Lower leg skin (tissue), 4 donors: Measurements from ENCODE around the gene RABEP2. TPM values are rescaled to one million over a fixed set of nuclear protein-coding genes. Genes with fewer than 3 reads are reported as not detected.
"Not testable (repeated sequence)": the region's sequence is repeated elsewhere in the genome, so short reads cannot be mapped to it uniquely, and the experiment has no call there.

Source experiments
- DNase-seq, 2 donors: peaks; one replicate each; pipeline ENCODE4 v3.0.0-alpha.2; 2019; ENCODE audit warnings: low spot score in 2 of 2
- H3K4me3 ChIP-seq: fragments of 200-600 bp; sonication (generic); 2 replicates; pipeline ENCODE4 v1.5.1; 2017; ENCODE audit warnings: mild to moderate bottlenecking, low read depth; ENCODE audit not compliant: poor library complexity, severe bottlenecking
- CTCF ChIP-seq, 3 donors: fragments of 450-650 bp; IDR thresholded peaks; one replicate each; pipeline ENCODE4 v1.5.1; 2016; ENCODE audit warnings: antibody characterized with exemption in 3 of 3, mild to moderate bottlenecking in 3 of 3, moderate library complexity in 2 of 3
- POLR2A ChIP-seq, 2 donors: fragments of 450-650 bp; IDR thresholded peaks; one replicate each; pipeline ENCODE4 v1.6.1; 2016 to 2017; ENCODE audit warnings: antibody characterized with exemption in 2 of 2, mild to moderate bottlenecking in 1 of 2, moderate library complexity in 1 of 2
- WGBS, 2 donors: methylation state at CpG; one replicate each; pipeline ENCODE4 v1.1.5; 2018; 5-methylcytosine and 5-hydroxymethylcytosine counted together
- intact Hi-C: fragments of 100-400 bp; cut with DNase I; formaldehyde crosslinking; loops from one replicate; pipeline ENCODE4 v1.15.0; 2023; ENCODE audit warnings: low total_unique reads
- total RNA-seq, 4 donors: library from RNA; depleted of rRNA; stranded (reverse); fragments of >200 nt; gene quantifications; one replicate each; pipeline ENCODE4 v1.1.0, GENCODE V29; 2016

RABEP2 gene
- total RNA-seq, 4 donors from 2014 or later = 80.7 to 124 (median 94.9) TPM

- TF ChIP-seq CTCF (IDR thresholded peaks at IDR 0.05) = no peak
- no peak for DNase-seq
- intact Hi-C loops = loop anchor here (5.0 kb wide), 1 partner anchor 69 kb away; the partner anchor contains the start of gene ATP2A1
- WGBS, 2 donors = 66% methylated on average over 4 of the region's 4 CpGs
- H3K4me3 ChIP-seq = no peak overlapping the region
Measured at GRCh38 chr16:28946681-28947080, 21.6 kb upstream of the RABEP2 start.

GRCh38 chr16:28943281-28943680 is 18.2 kb upstream of the RABEP2 start:
- no peak overlapping the region for H3K4me3 ChIP-seq
- intact Hi-C loops = no loop called here
- no peak for DNase-seq
- TF ChIP-seq CTCF (IDR thresholded peaks at IDR 0.05) (no peak), POLR2A (IDR thresholded peaks at IDR 0.05) (no peak)

- DNase-seq, intact Hi-C loops, H3K4me3 ChIP-seq: not testable (repeated sequence)
- 90 to 93% methylated on average over 7 of the region's 7 CpGs for WGBS, 2 donors
Measured at GRCh38 chr16:28939825-28940224, 14.8 kb upstream of the RABEP2 start.

- TF ChIP-seq CTCF (IDR thresholded peaks at IDR 0.05) (no peak), POLR2A (IDR thresholded peaks at IDR 0.05) (no peak)
- DNase-seq = peak in 1 of 2 donors; percentile 59
- no peak overlapping the region for H3K4me3 ChIP-seq
- intact Hi-C loops = no loop called here
- WGBS, 2 donors = 79 to 81% methylated on average over 7 of the region's 7 CpGs
Measured at GRCh38 chr16:28938721-28939120, 13.7 kb upstream of the RABEP2 start.

GRCh38 chr16:28937222-28937876 is 12.3 kb upstream of the RABEP2 start:
- no peak for TF ChIP-seq CTCF (IDR thresholded peaks at IDR 0.05)
- TF ChIP-seq POLR2A (IDR thresholded peaks at IDR 0.05) = no peak
- 74 to 84% methylated on average over 14 of the region's 14 CpGs for WGBS, 2 donors
- DNase-seq = peak in 1 of 2 donors; percentile 82
- no peak overlapping the region for H3K4me3 ChIP-seq
- intact Hi-C loops = loop anchor here (2.0 kb wide), 1 partner anchor 29 kb away; no protein-coding TSS in a partner anchor

- DNase-seq = no peak
- 77 to 82% methylated on average over 26 of the region's 26 CpGs for WGBS, 2 donors
- H3K4me3 ChIP-seq = no peak overlapping the region
- TF ChIP-seq POLR2A (IDR thresholded peaks at IDR 0.05) = no peak
- TF ChIP-seq CTCF (IDR thresholded peaks at IDR 0.05) = no peak
- intact Hi-C loops = loop anchor here (2.0 kb wide), 1 partner anchor 28 kb away; no protein-coding TSS in a partner anchor
Measured at GRCh38 chr16:28936784-28937155, 11.7 kb upstream of the RABEP2 start.
